22Rv1 (cell line): Measurements from ENCODE around the gene PTPRD.

Experiments used
- CTCF ChIP-seq: fragments of 450-650 bp; IDR thresholded peaks from 2 replicates; pipeline ENCODE4 v1.5.1; 2017; ENCODE audit warnings: mild to moderate bottlenecking
- ZFX ChIP-seq: fragments of 450-650 bp; IDR thresholded peaks from 2 replicates; pipeline ENCODE4 v1.6.1; 2017; ENCODE audit warnings: antibody characterized with exemption, borderline replicate concordance

GRCh38 chr9:9753266-9753665, 859.5 kb downstream of the PTPRD start:
- no peak for TF ChIP-seq CTCF
- TF ChIP-seq ZFX = no peak
